Measurements from ENCODE around the gene TRABD2A.

DNA sequence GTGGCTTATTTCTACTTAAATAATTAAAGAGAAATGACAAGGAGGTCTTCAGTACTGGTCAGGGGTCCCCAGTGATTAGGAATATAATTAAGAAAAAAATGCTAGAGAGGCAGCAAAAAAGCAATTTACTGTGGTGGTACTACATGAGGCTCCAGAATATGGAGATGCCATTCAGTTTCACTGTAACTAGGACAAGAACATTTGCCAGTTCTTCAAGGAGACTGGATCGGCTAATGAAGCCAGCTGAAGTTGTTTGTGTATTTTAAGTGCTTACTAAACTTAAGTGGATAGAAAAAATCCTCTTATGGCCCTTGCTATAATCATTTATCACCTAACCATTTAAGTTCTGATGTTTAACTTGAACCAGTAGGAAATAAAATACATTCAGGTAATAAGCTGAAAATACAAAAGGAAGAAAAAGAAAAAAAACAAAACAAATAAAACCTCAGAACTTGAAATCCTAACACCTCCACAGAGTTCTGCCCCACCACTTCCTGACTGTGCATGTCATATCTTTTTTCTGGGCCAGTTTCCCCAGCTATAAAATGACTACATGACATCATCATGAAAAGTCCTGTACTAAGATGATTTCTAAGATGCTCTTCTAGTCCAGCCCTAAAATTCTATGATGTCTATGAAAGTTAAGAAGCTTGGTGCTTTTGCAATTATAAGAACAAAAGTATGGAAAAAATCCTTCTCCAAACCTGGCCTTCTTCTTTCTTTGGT lies 98.0 kb downstream of the TRABD2A start:
- TF ChIP-seq, protein P1, sequence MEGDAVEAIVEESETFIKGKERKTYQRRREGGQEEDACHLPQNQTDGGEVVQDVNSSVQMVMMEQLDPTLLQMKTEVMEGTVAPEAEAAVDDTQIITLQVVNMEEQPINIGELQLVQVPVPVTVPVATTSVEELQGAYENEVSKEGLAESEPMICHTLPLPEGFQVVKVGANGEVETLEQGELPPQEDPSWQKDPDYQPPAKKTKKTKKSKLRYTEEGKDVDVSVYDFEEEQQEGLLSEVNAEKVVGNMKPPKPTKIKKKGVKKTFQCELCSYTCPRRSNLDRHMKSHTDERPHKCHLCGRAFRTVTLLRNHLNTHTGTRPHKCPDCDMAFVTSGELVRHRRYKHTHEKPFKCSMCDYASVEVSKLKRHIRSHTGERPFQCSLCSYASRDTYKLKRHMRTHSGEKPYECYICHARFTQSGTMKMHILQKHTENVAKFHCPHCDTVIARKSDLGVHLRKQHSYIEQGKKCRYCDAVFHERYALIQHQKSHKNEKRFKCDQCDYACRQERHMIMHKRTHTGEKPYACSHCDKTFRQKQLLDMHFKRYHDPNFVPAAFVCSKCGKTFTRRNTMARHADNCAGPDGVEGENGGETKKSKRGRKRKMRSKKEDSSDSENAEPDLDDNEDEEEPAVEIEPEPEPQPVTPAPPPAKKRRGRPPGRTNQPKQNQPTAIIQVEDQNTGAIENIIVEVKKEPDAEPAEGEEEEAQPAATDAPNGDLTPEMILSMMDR (conservative IDR thresholded peaks at IDR 0.05; ENCODE audit: low read length): no peak
- no peak for TF ChIP-seq EZH2phosphoT487 (IDR thresholded peaks at IDR 0.05; ENCODE audit: borderline replicate concordance)

All from Loucy (cell line).